ENCODE measurements around the gene RGS10.

The RGS10 gene

DNA sequence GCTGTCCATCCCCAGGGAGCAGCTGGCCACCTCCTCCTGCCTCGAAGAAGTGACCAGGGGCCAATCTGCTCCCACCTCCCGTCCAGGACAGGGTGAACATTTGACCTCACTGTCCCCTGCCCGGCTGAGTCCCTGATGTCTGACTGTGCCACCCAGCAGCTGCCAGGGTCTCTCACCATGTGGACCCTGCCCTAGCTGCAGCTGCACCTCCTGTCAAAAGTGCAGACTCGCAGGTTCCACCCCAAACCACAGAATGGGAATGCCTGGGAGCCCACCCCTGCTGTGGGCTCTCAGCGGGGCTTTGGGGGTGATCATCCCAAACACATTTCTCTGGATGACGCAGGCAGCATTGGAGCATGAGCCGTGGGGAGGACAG, 86.1 kb downstream of the RGS10 start:
- no peak for DNase-seq (ENCODE audit: extremely low spot score)
- CTCF ChIA-PET: interaction anchor here (1.4 to 3.8 kb wide), 6 partner anchors 11 to 250 kb away, joined by 3 to 17 read pairs (median 7); no protein-coding TSS in a partner anchor
- TF ChIP-seq, protein P1, sequence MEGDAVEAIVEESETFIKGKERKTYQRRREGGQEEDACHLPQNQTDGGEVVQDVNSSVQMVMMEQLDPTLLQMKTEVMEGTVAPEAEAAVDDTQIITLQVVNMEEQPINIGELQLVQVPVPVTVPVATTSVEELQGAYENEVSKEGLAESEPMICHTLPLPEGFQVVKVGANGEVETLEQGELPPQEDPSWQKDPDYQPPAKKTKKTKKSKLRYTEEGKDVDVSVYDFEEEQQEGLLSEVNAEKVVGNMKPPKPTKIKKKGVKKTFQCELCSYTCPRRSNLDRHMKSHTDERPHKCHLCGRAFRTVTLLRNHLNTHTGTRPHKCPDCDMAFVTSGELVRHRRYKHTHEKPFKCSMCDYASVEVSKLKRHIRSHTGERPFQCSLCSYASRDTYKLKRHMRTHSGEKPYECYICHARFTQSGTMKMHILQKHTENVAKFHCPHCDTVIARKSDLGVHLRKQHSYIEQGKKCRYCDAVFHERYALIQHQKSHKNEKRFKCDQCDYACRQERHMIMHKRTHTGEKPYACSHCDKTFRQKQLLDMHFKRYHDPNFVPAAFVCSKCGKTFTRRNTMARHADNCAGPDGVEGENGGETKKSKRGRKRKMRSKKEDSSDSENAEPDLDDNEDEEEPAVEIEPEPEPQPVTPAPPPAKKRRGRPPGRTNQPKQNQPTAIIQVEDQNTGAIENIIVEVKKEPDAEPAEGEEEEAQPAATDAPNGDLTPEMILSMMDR (IDR thresholded peaks at IDR 0.05; ENCODE audit: control extremely low read depth, extremely low read depth, low read depth, missing control alignments): no peak
- POLR2A ChIA-PET: no interaction called here

DNA sequence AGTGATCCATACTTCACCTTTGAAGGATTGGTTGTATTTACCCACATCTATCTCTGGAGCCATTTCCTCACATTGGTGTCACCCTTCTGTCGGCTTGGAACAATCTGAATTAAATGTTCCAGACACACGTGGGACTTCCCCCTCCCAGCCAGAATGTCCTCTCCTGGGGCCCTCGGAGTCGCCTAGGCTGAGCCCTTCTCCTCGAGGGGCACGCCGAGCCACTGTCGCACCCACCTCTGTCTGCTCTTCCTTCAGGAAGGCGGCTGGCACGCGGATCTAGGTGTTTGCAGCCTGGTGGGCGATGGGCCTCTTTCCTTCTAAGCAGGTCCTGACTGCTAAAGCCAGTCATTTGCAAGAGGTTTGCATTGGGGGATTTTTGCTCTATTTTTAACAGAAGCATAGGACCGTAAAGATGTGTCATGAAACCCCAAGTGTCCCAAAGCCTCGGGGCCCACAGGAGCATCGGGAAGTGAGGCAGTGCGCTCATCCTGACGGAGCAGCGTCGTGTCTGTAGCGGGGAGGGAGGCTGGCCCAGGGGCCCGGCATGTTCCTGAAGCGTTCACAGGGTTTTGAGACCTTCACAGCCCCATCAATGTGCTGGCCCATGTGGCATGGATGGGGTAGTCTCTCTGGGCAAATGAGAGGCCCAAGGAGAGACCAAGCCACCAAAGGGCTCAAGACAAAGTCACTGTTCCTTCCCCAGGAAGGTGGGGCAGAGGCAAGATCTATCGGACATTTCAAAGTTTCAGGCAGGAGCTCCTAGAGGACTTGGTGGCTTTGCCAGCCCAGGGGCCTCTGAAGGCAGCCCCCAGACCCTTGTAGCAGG, 86.7 kb downstream of the RGS10 start:
- TF ChIP-seq, protein P1 (IDR thresholded peaks at IDR 0.05; ENCODE audit: control extremely low read depth, extremely low read depth, low read depth, missing control alignments): no peak
- ChIA-PET POLR2A (no interaction called here), CTCF (interaction anchor here (1.4 to 3.8 kb wide), 4 partner anchors 10 to 249 kb away, joined by 4 to 17 read pairs (median 13); no protein-coding TSS in a partner anchor)
- peak; percentile 65 for DNase-seq (ENCODE audit: extremely low spot score)

DNA sequence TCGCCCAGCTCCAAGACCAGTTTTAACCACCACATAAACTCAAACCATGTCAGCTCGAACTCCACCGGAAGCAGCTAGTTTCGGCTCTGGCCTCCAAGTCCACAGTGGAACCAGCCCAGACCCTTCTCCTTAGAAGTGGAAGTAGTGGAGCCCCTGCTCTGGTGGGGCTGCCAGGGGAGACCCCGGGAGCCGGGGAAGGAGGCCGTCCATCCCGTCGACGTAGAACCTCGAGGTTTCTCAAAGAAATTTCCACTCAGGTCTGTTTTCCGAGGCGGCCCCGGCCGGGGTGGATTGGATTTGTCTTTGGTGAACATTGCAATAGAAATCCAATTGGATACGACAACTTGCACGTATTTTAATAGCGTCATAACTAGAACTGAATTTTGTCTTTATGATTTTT, 87.5 kb downstream of the RGS10 start:
- TF ChIP-seq, protein P1 (IDR thresholded peaks at IDR 0.05; ENCODE audit: control extremely low read depth, extremely low read depth, low read depth, missing control alignments): no peak
- DNase-seq (ENCODE audit: extremely low spot score): no peak
- POLR2A ChIA-PET: no interaction called here
- CTCF ChIA-PET: interaction anchor here (1.3 to 1.5 kb wide), 2 partner anchors 9 to 257 kb away, joined by 3 to 5 read pairs; no protein-coding TSS in a partner anchor

DNA sequence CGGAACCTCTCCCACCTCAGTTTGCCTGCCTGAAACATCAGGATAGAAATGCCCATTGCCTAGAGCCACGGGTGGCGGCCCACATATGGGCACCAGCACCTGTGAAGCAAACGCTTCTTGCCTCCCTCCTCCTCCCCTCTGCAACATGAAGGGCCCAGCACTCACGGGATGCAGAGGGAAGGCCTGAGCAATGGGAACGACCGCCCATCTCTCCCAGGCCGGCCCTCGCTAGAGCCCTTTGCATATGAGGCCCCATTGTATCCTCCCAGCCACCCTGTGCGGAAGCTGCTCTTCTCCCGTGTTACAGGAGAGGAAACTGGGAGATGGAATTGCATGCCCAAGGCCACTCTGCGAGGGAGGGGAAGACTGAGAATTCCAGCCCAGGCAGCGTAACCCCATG, 88.2 kb downstream of the RGS10 start:
- TF ChIP-seq, protein P1 (IDR thresholded peaks at IDR 0.05; ENCODE audit: control extremely low read depth, extremely low read depth, low read depth, missing control alignments): no peak
- ChIA-PET POLR2A (no interaction called here), CTCF (interaction anchor here (1.3 to 1.5 kb wide), 2 partner anchors 8 to 256 kb away, joined by 3 to 5 read pairs; no protein-coding TSS in a partner anchor)
- no peak for DNase-seq (ENCODE audit: extremely low spot score)

DNA sequence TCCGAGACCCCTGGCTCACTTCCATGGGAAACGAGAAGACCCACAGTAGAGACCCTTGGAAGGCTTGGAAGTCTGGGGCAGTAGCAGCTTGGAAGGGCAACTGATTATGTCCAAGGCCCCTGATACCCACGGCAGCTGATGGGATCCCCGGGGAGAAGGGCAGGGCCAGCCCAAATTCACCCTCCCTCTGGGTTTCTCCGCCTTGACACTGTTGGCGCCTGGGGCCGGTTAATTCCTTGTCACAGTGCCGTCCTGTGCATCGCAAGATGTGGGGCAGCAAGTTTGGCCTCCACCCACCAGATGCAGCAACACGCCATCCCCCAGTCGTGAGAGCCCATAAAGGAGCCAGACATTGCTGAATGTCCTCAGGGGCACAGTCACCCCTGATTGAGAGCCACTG, 89.2 kb downstream of the RGS10 start:
- CTCF ChIA-PET: interaction anchor here (1.4 kb wide), 1 partner anchor 10 kb away, joined by 3 read pairs; no protein-coding TSS in a partner anchor
- TF ChIP-seq, protein P1 (IDR thresholded peaks at IDR 0.05; ENCODE audit: control extremely low read depth, extremely low read depth, low read depth, missing control alignments): no peak
- POLR2A ChIA-PET: no interaction called here
- DNase-seq (ENCODE audit: extremely low spot score): no peak

DNA sequence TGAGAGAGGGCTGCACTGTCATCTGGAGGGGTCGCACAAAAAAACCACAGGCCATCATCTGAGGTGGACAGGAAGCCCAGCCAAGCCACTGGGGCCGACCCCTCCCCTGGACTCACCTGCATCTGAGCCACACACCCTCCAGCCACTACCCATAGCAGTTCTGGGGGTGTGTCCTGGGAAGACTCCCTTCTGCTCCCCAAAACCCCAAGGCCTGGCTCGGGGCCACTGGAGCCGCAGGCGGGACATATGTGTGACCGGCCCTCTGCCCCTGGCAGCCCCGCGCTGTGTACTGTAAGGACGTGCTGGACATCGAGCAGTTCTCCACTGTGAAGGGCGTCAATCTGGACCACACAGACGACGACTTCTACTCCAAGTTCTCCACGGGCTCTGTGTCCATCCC, 90.1 kb downstream of the RGS10 start:
- TF ChIP-seq, protein P1 (IDR thresholded peaks at IDR 0.05; ENCODE audit: control extremely low read depth, extremely low read depth, low read depth, missing control alignments): no peak
- CTCF ChIA-PET: no interaction called here
- POLR2A ChIA-PET: no interaction called here
- no peak for DNase-seq (ENCODE audit: extremely low spot score)
